K562 (cell line): Measurements from ENCODE around the gene CBX2. TPM values are rescaled to one million over a fixed set of nuclear protein-coding genes. Genes with fewer than 3 reads are reported as not detected.

Source experiments
- BRF1 ChIP-seq: IDR thresholded peaks from 3 replicates; pipeline ENCODE4 v1.6.1; 2011; ENCODE audit warnings: borderline replicate concordance, mild to moderate bottlenecking; ENCODE audit not compliant: insufficient read length; ENCODE audit errors: extremely low read depth
- CHD4 ChIP-seq: fragments of 200-600 bp; sonication (generic); IDR thresholded peaks from 3 replicates; pipeline ENCODE4 v1.6.1; 2012; ENCODE audit warnings: low read depth, mild to moderate bottlenecking, mixed read lengths, low read length, inconsistent platforms; ENCODE audit not compliant: insufficient read depth, insufficient replicate concordance, poor library complexity, severe bottlenecking
- CREB5 ChIP-seq: fragments of 250-450 bp; sonication (Bioruptor Pico); IDR thresholded peaks from 2 replicates; pipeline ENCODE4 v1.5.0; 2020; ENCODE audit warnings: mild to moderate bottlenecking
- GATAD2A ChIP-seq: fragments of 450-650 bp; IDR thresholded peaks from 2 replicates; pipeline ENCODE4 v1.6.1; 2017
- GTF2E2 ChIP-seq: fragments of 200-800 bp; sonication (Bioruptor generic); IDR thresholded peaks from 2 replicates; pipeline ENCODE4 v1.6.1; 2016; ENCODE audit warnings: missing genetic modification characterization, missing compliant biosample characterization
- HDAC1 ChIP-seq, 2 experiments: fragments of 450-650 bp; IDR thresholded peaks; 2 replicates each; pipeline ENCODE4 v1.6.1; 2016 to 2017; ENCODE audit warnings: inconsistent platforms in 1 of 2, mild to moderate bottlenecking in 1 of 2, moderate library complexity in 1 of 2
- KDM1A ChIP-seq, 2 experiments: fragments of 450-650 bp; IDR thresholded peaks; 2 replicates each; pipeline ENCODE4 v1.6.1; 2016; ENCODE audit warnings: mild to moderate bottlenecking in 2 of 2
- KDM2B ChIP-seq: fragments of 250-450 bp; sonication (Bioruptor Pico); IDR thresholded peaks from 2 replicates; pipeline ENCODE4 v1.8.0; 2021; ENCODE audit warnings: mild to moderate bottlenecking, moderate library complexity
- MCM5 ChIP-seq: fragments of 450-650 bp; IDR thresholded peaks from 2 replicates; pipeline ENCODE4 v1.6.1; 2016; ENCODE audit warnings: low read depth
- PRPF4 ChIP-seq: fragments of 200-400 bp; formaldehyde crosslinking; IDR thresholded peaks from one replicate; pipeline ENCODE4 v1.6.1; 2017; ENCODE audit warnings: low read length, low read depth, mild to moderate bottlenecking; ENCODE audit not compliant: insufficient read depth, poor library complexity, severe bottlenecking
- SOX6 ChIP-seq: fragments of 450-650 bp; IDR thresholded peaks from 2 replicates; pipeline ENCODE4 v1.6.1; 2014; ENCODE audit warnings: mild to moderate bottlenecking
- VEZF1 ChIP-seq: fragments of 200-800 bp; sonication (Bioruptor generic); IDR thresholded peaks from 2 replicates; pipeline ENCODE4 v1.6.1; 2017; ENCODE audit warnings: missing genetic modification characterization, missing compliant biosample characterization
- ZBTB40 ChIP-seq, 2 experiments: fragments of 450-650 bp in 1 of 2; sonication (generic) in 1 of 2; formaldehyde crosslinking in 1 of 2; IDR thresholded peaks; 2 replicates each; pipeline versions ENCODE4 v1.7.1 to v1.9.0; 2016 to 2022; ENCODE audit warnings: inconsistent platforms in 1 of 2, mild to moderate bottlenecking in 1 of 2, missing genetic modification reagents in 1 of 2
- polyA plus RNA-seq, 8 experiments: library from polyadenylated mRNA; depleted of rRNA in 4 of 8; stranded (reverse) in 5 of 8; unstranded in 3 of 8; fragments of >200 nt; fragmentation: Nextera tagmentation in 2 of 8; fragmentation: Illumina TruSeq in 1 of 8; extraction: Ambion mirVana in 2 of 8; extraction: Trizol in 1 of 8; gene quantifications; 2 replicates each; pipeline versions ENCODE4 v1.2.1 to v1.2.3, GENCODE V29; 2011 to 2014; ENCODE audit warnings: inconsistent platforms in 1 of 8, missing spikeins in 1 of 8
- total RNA-seq, 7 experiments: library from RNA; depleted of rRNA in 6 of 7; stranded (reverse); fragments of >200 nt in 6 of 7; fragmentation: Illumina TruSeq in 2 of 7; extraction: Trizol in 2 of 7; gene quantifications; 2 replicates each; pipeline versions ENCODE4 v1.2.1 to v1.2.3, GENCODE V29; 2011 to 2021; ENCODE audit warnings: low replicate concordance in 1 of 7

The CBX2 gene
- total and polyA plus RNA-seq, 9 of the 15 experiments (the other 6 are each of a cell fraction or from before 2014, with no cell fraction given): 0.66 to 26.9 (median 13.9) TPM

GRCh38 chr17:79777120-79777893 lies 641 bp upstream of the CBX2 start (continued):
- TF ChIP-seq ZBTB40 (IDR thresholded peaks at IDR 0.05): 0 out of 2 replicates have a peak, but pooled peaks have one; percentile 39
- TF ChIP-seq ZBTB40 (CRISPR knock-in tag; IDR thresholded peaks at IDR 0.05): no peak
- TF ChIP-seq GATAD2A: 0 out of 2 replicates have a peak, but pooled peaks have one; percentile 59
- TF ChIP-seq HDAC1 (IDR thresholded peaks at IDR 0.05): peak in 1 of 2 experiments; percentile 61; a peak in 2 of 4 replicates
- peak; percentile 92; the same call in 1 of the 2 replicates for TF ChIP-seq VEZF1 (CRISPR knock-in tag)
- no peak for TF ChIP-seq PRPF4
- TF ChIP-seq SOX6: peak; percentile 88
- no peak for TF ChIP-seq CREB5
- TF ChIP-seq CHD4: peak; percentile 63
- no peak for TF ChIP-seq MCM5
- TF ChIP-seq KDM2B (CRISPR knock-in tag): 0 out of 2 replicates have a peak, but pooled peaks have one; percentile 17
- 0 out of 4 replicates have a peak, but pooled peaks of 1 of the 2 experiments have one; percentile 14 for TF ChIP-seq KDM1A (IDR thresholded peaks at IDR 0.05)
- peak; percentile 69; the same call in 1 of the 2 replicates for TF ChIP-seq GTF2E2 (tag)
- TF ChIP-seq BRF1: no peak
